Stimulated activated CD8-positive, alpha-beta memory T cell treated with anti-CD3 and anti-CD28 coated beads, Interleukin-15, amount 100 ng/mL, for 4 hours (primary cell): ENCODE results near the gene MAP1LC3C.

Experiments used
- DNase-seq, 2 donors: peaks; one replicate each; pipeline ENCODE4 v3.0.0-alpha.2; 2020; ENCODE audit warnings: low read depth in 2 of 2

Gene MAP1LC3C

DNA sequence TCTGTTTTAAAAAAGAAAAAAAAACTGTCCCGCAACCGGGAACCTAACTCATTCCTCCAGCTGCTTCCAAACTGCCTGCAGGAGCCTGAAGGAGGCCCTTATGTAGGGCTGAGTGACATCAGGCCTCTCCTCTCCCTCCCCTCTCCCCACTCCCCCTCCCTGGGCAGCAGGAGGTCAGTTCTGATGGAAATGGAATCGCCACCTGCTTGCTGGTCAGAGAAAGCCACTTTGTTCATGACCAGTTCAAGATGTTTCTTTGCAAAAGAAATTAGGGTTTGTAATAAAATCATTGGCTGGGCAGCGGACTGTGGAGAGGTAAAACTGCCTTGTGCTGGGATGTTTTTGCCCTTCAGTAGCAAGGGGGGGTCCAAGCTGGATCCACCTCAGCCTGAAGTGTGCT is at the start of gene MAP1LC3C:
MAP1LC3C (minus strand) TSS at position 73 of the 400 bp plus-strand sequence. CDS start 90 bp downstream, outside the sequence.
- no peak for DNase-seq

DNA sequence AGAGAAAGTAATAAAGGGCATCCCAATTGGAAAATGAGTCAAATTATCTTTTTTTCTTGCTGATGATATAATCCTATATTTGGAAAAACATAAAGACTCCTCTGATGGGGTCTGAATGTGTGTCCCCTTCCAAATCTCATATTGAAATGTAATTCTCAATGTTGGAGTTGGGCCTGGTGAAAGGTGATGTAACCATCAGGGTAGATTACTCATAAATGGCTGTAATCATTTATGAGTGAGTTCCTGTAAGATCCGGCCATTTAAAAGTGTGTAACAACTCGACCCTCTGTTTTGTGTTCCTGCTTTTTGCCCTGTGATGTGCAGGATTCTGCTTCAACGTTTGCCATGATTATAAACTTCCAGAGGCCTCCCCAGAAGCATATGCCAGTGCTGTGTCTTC is 44.3 kb upstream of the MAP1LC3C start:
- DNase-seq = no peak

DNA sequence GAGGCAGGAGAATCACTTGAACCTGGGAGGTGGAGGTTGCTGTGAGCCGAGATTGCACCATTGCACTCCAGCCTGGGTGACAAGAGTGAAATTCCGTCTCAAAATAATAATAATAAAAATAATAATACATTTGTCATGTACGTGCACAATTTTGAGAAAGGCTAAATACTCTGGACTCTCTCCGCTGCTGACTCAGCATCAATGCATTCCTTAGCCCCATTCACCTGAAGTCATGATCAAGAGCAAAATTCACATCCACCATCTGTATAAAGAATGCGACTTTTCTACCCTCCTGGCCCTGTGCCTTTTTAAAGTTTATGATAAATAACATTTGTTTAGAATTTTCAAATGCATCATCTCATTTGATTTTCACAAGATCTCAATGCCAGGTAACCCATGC is 35.5 kb upstream of the MAP1LC3C start:
- no peak for DNase-seq

DNA sequence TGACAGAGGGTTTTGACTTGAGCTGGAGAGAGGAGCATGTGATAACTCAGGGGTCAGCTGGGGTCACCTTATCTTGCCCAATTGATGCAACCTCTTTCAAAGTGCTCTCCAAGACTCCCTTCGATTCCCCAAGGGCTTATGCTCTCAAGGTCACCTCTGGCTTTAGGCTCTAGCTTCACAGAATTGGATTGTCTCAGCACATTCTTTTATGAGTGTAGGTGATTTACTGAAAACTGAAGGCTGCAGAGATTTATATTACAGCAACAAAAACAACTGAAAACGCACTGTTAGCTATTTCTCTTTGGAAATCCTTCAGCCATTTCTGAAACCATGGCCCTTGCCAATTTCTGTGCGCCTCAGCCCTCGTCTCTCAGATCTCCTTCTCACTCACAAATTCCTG is 34.5 kb upstream of the MAP1LC3C start:
- DNase-seq = no peak

DNA sequence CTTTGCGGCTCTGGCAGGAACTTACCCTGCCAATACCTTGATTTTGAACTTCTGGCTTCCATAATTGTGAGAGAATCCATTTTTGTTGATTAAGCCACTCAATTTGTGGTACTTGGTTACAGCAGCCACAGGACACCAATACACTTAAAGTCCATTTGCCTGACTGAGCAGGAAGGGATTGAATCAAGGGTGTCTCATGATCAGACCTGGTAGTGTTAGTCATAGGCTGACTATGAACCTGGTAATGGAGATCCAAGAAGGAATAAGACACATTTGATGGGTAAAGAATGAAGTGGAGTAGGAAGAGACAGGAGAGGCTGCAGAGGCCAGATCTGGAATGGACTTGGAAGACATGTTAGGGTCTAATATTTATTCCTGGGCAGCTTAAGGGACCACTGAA is 31.2 kb upstream of the MAP1LC3C start:
- DNase-seq = no peak

DNA sequence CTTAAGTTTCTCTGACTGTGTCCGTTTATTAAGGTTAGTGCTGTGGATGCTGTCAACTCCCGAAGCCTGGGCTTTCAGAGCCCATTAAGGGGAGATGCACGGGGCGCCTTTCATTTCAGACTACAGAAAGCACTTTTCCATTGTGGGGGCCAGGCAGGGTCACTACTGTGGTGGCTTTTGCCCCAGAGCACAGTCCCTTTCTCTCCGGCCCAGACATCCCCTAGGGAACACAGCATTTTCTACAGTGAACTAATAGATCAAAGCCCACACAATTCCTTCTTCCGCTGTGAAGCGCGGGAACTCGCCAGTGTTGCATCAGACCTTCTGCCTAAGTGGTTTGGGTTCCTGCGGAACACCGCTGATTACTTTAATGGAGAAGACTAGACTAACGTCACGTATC is 26.8 kb upstream of the MAP1LC3C start:
- DNase-seq = no peak

DNA sequence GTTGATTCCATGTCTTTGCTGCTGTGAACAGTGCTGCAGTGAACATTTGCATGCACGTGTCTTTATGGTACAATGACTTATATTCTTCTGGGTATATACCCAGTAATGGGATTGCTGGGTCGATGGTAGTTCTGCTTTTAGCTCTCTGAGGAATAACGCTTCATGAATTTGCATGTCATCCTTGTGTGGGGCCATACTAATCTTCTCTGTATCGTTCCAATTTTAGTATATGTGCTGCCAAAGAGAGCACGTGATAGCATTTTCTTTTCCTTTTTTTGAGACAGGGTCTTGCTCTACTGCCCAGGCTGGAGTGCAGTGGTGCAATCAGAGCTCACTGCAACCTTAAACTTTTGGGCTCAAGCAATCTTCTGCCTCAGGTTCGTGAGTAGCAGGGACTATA is 24.9 kb upstream of the MAP1LC3C start:
- no peak for DNase-seq

DNA sequence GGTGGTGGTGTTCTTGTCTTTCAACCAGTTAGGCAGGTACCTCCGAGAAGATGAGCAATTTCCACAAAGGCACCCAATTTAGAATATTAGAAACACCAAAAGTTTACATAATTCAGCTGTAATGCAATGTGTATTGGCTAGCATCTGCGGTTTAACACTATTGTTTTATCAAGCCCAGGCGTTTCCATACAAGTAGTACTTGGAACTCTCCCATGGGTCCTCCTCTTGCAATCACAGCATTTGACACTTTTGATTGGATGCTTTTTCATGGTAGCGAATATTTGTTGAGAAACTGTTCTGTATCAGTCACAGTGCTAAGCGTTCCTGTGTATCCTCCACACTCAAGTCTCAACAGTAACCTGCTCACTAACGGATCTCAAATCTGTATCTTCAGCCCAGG is 20.1 kb upstream of the MAP1LC3C start:
- no peak for DNase-seq

DNA sequence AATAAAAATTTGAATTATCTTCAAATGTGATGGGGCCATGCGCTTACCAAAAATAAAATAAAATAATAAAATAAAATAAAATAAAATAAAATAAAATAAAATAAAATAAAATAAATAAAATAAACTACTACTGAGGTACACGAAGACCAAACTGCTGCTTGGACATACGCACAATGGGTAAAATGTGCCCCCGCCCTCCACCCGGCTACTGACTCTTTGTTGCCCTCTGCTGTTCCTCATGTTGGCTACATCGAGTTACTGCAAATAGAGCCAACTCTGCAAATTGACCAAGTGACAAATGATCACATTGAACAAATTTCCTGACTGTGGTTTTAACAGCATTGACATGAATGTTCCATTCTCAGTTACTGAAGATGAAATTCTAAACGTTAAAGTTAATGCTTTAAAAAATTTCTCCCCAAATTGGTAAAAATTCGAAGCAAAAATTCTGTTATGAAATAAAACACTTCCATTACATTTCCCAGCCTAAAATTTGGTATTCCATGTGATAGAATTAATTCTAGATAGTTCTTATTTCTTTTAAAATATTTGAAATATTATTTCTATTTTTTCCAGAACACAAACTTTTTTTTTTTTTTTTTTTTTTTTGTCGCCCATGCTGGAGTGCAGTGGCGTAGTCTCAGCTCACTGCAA is 18.8 kb upstream of the MAP1LC3C start:
- peak in 1 of 2 donors; percentile 16 for DNase-seq

DNA sequence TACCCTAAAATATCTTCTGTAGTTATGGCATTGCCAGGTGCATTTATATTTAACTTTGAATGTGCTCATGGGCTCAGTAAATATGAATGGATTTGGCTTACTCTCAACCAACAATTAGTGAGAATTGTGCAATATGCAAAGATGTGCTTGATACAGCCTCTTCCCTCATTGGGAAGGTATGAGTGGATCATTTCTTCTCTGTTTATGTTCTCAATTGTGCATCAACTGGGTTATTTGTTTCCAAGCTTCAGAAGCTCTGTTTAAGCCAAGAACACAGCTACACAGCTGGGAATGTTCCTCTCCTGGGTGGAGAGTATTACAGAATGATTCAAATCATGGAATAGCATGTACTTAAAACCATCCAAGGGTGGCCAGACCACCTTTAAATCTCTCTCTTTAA is 17.6 kb upstream of the MAP1LC3C start:
- DNase-seq = no peak

DNA sequence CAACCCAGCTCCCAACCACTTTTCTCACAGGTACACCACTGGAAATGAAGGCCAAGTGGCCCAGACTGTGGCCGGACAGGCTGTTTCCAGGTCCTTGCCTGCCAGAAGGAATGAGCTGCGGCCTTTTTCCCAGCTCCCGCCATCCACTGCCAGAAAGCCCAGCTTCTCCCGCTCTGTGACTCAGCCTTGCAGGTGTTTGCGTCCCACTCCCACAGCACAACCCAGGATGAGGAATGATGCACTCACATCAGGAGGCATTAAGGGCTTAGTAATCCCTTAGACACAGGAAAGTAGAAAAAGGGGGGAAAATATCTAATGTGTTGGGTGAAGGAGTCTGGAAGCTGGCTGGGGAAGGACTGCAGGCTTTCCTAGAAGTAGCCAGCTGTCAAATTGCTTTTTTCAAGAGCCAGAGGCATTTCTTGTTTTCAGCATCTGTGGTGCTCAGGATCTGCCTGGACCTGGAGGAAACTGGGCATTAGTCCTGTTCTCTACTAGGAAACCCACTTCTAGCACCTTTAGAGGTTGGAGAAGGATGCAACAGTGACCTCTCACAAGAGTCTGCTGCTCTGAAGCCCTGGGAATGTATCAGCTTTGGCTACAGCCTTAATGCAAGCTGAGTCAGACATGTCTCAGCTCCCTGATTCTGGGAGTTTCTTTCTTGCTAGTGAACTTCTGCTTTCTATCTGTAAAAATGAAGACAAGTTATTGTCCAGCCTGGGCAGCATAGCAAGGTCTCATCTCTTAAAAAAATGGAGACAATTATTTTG is 13.2 kb upstream of the MAP1LC3C start:
- DNase-seq = no peak

DNA sequence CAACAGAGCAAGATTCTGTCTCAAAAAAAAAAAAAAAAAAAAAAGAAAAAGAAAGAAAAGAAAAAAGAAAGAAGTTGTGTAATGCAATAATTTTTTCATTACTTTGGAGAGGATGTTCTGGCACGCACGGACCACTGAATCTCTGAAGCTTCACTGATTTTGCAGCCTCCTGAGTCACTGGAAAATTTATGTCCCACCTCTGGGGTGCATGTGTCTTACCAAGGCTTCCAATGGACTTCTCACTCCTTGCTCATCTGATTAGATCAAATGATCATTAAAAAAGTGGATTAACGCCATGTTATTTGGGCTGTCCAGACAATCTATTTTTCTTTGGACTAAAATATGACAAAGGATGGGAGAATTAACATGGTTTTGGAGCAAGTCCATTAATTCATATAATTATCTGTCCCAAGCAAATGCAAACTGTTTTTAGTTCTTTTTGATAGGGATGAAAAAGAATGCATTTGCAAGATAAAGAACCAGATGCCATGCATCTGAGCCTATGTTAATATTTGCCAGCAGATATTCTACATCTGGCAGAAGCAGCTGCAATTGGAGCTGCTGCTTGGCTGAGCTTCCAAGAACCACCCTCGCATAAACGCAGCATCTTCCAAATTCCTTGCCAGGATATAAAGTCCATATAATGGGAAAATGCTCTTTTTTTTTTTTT is 10.1 kb upstream of the MAP1LC3C start:
- DNase-seq = no peak

DNA sequence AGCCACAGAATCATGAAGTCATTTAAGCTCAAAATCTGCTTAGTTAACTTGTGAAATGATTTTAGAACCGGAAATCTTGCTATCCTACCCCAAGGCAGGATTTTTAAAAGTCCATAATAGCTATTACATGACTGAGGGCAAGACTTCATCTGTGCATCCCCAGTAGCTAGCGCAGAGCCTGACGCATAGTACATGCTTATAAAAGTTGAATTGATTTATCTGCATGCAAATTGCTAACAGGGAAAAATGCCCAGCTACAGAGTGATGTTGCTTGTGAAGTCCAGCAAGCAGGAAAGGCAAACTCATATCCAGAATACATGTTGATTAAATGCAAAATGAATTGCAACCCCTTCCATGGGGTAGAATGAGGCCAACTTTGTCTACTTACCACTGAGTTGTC is 8.1 kb upstream of the MAP1LC3C start:
- DNase-seq = no peak

DNA sequence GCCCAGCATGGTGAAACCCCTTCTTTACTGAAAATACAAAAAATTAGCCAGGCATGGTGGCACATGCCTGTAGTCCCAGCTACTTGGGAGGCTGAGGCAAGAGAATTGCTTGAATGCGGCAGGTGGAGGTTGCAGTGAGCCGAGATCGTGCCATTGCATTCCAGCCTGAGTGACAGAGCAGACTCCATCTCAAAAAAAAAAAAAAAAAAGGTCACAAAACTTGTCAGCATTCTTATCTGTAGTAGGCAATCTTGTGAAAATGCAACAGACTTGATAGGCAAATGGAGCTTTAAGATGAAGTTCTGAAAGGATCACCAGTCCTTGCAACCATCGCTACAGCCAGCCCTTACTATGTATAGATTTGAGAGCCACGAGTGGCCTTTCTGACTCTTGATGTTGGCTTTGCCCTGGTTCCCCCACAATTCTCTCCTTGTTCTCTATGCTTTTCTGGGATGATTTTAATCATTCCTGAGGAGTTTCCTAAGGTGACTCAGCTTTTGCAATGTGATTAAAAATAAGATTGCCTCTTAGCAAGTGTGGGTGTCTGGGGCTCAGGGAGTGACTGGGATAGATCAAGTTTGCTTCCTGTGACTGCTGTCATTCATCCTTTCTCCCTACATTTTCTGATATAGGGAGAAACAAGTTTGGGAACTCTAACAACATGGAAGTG is 7.1 kb upstream of the MAP1LC3C start:
- DNase-seq = no peak

DNA sequence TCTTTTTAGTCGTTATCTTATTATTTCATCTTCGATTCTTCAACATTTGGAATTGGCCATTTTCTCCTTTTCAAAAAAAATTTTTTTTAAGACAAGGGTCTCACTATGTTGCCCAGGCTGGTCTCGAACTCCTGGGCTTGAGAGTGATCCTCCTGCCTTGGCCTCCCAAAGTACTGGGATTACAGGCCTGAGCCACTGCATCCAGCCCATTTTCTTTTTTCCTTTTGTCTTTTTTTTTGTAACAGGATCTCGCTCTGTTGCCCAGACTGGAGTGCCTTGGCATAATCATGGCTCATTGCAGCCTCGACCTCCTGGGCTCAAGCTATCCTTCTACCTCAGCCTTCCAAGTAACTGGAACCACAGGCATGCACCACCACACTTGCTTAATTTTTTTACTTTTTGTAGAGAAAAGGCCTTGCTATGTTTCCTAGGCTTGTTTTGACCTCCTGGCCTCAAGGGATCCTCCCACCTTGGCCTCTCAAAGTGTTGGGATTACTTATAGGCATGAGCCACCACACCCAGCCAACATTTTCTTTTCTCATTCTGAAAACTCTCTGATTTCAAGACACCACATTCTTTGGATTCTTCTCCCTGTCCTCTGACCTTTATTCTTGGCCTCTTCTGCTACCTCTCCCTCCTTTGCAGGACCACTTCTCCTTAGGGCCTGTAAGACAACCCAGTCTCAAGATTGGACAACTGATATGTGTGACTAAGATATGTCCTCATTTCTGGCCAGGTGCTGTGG is 6.0 kb upstream of the MAP1LC3C start:
- DNase-seq = no peak

DNA sequence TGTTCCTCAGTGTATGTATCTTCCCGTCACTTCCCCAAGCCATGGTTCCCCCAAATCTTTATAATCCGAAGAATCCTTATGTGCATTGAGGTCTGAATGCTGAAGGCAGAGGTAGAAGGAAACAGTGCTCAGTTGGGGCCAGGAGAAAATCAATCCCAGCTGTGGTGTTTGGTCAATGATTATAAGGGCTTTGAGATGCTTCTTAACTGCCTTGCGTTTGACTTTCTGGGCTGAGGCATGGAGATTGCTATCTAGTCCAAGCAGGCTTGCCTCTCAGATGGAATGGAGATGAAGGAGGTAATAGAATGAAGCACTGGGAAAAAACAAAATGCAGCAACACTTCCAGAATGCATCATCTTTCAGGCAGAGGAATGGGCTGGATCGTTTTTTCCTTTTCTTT is 3.6 kb upstream of the MAP1LC3C start:
- no peak for DNase-seq

DNA sequence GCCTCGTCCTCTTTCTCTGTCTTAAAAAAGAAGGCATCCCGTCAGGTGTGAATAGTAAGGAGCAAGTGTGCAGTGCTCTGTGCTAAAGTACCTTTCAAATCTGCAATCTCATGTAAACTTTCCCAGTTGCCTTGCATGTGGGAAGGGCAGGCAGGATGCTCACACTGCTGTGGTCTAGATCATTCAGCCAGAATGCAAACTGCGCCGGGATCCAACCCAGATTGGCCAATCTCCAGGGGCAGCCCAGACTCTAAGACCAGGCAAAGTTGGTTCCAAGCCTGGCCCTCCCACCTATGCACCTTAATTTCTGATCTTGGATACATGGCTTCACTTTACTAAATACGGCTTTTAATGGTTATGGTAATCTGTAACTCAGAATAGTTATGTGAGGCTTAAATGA is 3.2 kb upstream of the MAP1LC3C start:
- DNase-seq = no peak

DNA sequence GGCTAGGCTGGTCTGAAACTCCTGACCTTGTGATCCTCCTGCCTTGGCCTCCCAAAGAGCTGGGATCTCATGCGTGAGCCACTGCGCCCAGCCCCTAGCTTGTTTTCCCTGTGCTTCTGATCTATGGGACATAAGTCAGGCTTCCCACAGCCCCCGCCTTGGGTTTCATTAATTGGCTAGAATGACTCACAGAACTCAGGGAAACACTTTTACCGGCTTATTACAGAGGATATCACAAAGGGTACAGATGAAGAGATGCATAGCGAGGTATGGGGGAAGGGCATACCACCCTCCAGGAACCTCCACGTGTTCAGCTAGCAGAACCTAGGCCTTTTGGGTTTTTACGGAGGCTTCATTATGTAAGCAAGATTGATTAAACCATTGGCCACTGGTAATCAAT is 1.5 kb upstream of the MAP1LC3C start:
- no peak for DNase-seq

DNA sequence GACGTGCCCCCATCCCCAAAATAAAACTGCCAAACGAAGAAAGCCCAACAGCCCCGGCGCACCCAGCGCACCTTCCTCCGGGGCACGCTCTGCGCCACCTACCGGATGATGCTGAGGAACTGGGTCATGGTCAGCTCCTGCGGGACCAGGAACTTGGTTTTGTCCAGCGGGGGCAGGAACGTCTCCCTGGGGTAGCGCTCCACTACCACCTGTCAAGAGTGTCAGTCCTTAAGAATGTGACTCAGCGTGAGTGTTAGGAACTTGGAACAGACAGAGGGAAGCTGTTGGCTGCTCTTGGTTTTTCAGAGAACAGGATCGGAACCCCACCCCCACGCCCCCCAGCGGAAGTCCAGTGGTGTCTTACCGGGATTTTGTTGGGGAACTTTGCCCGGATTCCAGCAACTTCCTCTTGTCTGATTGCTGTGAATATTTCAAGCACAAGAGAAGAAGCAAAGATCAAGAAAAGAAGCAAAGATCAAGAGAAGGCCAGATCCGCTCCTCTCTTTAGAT is 431 bp downstream of the MAP1LC3C start:
- no peak for DNase-seq

DNA sequence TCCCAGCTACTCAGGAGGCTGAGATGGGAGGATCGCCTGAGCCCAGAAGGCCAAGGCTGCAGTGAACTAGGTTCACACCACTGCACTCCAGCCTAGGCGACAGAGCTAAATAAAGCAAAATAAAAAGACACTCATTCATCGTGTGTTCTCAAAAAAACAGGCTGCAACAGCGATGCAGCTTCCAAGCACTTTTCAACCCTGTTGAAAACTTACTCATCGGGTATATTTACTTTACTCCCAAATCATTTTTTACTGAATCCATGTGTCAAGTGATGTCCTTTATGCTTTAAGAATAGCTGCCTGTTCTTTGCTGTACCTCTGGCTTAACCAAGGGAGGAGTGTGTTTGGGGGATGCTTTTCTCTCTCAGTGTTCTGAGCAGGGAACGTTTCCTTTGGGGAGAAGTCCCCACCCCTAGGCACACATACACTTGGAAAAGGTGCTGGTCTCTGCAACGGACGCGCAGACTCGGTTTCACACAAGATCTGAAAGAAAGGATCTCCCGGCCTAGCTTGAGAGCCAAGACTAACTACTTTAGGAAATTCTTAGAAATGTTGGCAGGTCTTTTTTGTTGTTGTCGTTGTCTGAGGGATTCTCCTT is 1.4 kb downstream of the MAP1LC3C start:
- no peak for DNase-seq

DNA sequence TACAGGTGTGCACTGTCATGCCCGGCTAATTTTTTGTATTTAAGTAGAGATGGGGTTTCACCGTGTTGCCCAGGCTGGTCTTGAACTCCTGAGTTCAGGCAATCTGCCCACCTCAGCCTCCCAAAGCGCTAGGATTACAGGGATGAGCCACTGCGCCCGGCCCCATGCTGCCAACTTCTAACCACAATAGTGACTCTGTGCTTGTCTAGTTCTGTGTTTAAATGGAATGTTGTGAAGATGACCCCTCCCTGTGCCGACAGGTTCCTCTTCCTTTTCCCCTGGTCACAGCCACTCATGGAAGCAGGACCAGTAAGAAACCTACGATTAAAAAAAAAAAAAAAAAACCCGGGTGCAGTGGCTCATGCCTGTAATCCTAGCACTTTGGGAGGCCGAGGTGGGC is 4.7 kb downstream of the MAP1LC3C start:
- no peak for DNase-seq
